Left colon (tissue), 2 donors: ENCODE measurements around the gene CHD1. TPM values are rescaled to one million over a fixed set of nuclear protein-coding genes. Genes with fewer than 3 reads are reported as not detected.
A peak's percentile ranks its signal among the peaks of the same experiment; 100 is the strongest.

ENCODE experiments used
- ATAC-seq: fragments of 200-7000 bp; cut with Tn5 transposase; one replicate; pipeline ENCODE4 v1.9.1; 2020; ENCODE audit warnings: mild to moderate bottlenecking, moderate library complexity
- DNase-seq, 2 donors: peaks; one replicate each; pipeline ENCODE4 v3.0.0-alpha.2; 2020
- intact Hi-C, 2 donors: fragments of 100-400 bp; cut with DNase I in 1 of 2; cut with micrococcal nuclease in 1 of 2; formaldehyde crosslinking; loops; one replicate each; pipeline versions ENCODE4 v1.11.2 to v1.14.0; 2022; cut with DNase I, micrococcal nuclease
- total RNA-seq, 2 donors: library from RNA; stranded (reverse); fragmentation: NEBNext Ultra II Directional; extraction: Animal tissue kit (Norgen Biotek cat#: 25700); gene quantifications; one replicate each; pipeline ENCODE4 v1.2.1, GENCODE V29; 2021
- donor health status: DM: no; HTN: no; CAD: no.
- donor health status: DM: yes; HTN: yes; CAD: no.

Gene CHD1
- total RNA-seq, 2 donors from 2014 or later: 44.9 to 45.8 TPM

- ATAC-seq (no peak), DNase-seq (no peak)
- intact Hi-C loops: loop anchor here in 1 of 2 donors (5.0 kb wide), 1 partner anchor 124 kb away; no protein-coding TSS in a partner anchor
These were observed 20.9 kb downstream of the CHD1 start for GRCh38 chr5:98907951-98908350.

- ATAC-seq (no peak), DNase-seq (no peak)
- intact Hi-C loops: loop anchor here in 1 of 2 donors (5.0 kb wide), 1 partner anchor 125 kb away; no protein-coding TSS in a partner anchor
These were observed 22.0 kb downstream of the CHD1 start for GRCh38 chr5:98906756-98907355.

- ATAC-seq (peak; percentile 61), DNase-seq (no peak)
- intact Hi-C loops: loop anchor here in 1 of 2 donors (5.0 kb wide), 1 partner anchor 126 kb away; no protein-coding TSS in a partner anchor
These were observed 22.7 kb downstream of the CHD1 start for GRCh38 chr5:98905857-98906688.

- ATAC-seq: peak; percentile 26
- intact Hi-C loops: loop anchor here in 1 of 2 donors (5.0 kb wide), 1 partner anchor 128 kb away; no protein-coding TSS in a partner anchor
- DNase-seq: no peak
These were observed 24.0 kb downstream of the CHD1 start for GRCh38 chr5:98904780-98905179.

GRCh38 chr5:98902733-98903132 is 26.1 kb downstream of the CHD1 start:
- intact Hi-C loops: no loop called here
- DNase-seq: no peak
- ATAC-seq: no peak

GRCh38 chr5:98899456-98899855 is 29.4 kb downstream of the CHD1 start:
- DNase-seq (no peak), ATAC-seq (no peak)
- intact Hi-C loops: no loop called here

GRCh38 chr5:98898743-98899142 is 30.1 kb downstream of the CHD1 start:
- intact Hi-C loops: no loop called here
- ATAC-seq (no peak), DNase-seq (no peak)

- intact Hi-C loops: no loop called here
- no peak for ATAC-seq
- no peak for DNase-seq
These were observed 37.2 kb downstream of the CHD1 start for GRCh38 chr5:98891591-98891990.

- intact Hi-C loops: no loop called here
- ATAC-seq (no peak), DNase-seq (no peak)
These were observed 48.2 kb downstream of the CHD1 start for GRCh38 chr5:98880598-98880997.

GRCh38 chr5:98880151-98880550 is 48.7 kb downstream of the CHD1 start:
- ATAC-seq: no peak
- DNase-seq: no peak
- intact Hi-C loops: no loop called here

- DNase-seq (no peak), ATAC-seq (no peak)
- intact Hi-C loops: no loop called here
These were observed 51.2 kb downstream of the CHD1 start for GRCh38 chr5:98877600-98877999.

- intact Hi-C loops: no loop called here
- no peak for DNase-seq
- ATAC-seq: no peak
These were observed 56.1 kb downstream of the CHD1 start for GRCh38 chr5:98872674-98873073.

- ATAC-seq (no peak), DNase-seq (no peak)
- intact Hi-C loops: no loop called here
These were observed 63.1 kb downstream of the CHD1 start for GRCh38 chr5:98865690-98866089.

- no peak for ATAC-seq
- DNase-seq: no peak
- intact Hi-C loops: no loop called here
These were observed 81.8 kb downstream of the CHD1 start for GRCh38 chr5:98847054-98847453.

- DNase-seq (no peak), ATAC-seq (no peak)
- intact Hi-C loops: no loop called here
These were observed 82.3 kb downstream of the CHD1 start for GRCh38 chr5:98846520-98846919.

GRCh38 chr5:98845878-98846277 is 82.9 kb downstream of the CHD1 start:
- ATAC-seq (no peak), DNase-seq (no peak)
- intact Hi-C loops: no loop called here

- ATAC-seq (no peak), DNase-seq (no peak)
- intact Hi-C loops: no loop called here
These were observed 83.9 kb downstream of the CHD1 start for GRCh38 chr5:98844865-98845264.

GRCh38 chr5:98843481-98843880 is 85.3 kb downstream of the CHD1 start:
- ATAC-seq (no peak), DNase-seq (no peak)
- intact Hi-C loops: no loop called here

GRCh38 chr5:98840946-98841345 is 87.9 kb downstream of the CHD1 start:
- intact Hi-C loops: no loop called here

More at GRCh38 chr5:98840946-98841345, 87.9 kb downstream of the CHD1 start:
- DNase-seq (no peak), ATAC-seq (no peak)
